WTC11 (cell line): ENCODE measurements around the gene SLC27A4.

Experiments
- FOXK1 ChIP-seq: sonication (generic); formaldehyde crosslinking; IDR thresholded peaks from 2 replicates; pipeline ENCODE4 v1.8.0; 2022; ENCODE audit warnings: mild to moderate bottlenecking, moderate library complexity, missing genetic modification reagents
- KAT7 ChIP-seq: sonication (generic); formaldehyde crosslinking; IDR thresholded peaks from 2 replicates; pipeline ENCODE4 v1.8.1; 2023; ENCODE audit warnings: missing genetic modification reagents, mild to moderate bottlenecking, borderline replicate concordance
- SMAD4 ChIP-seq: sonication (generic); formaldehyde crosslinking; IDR thresholded peaks from 2 replicates; pipeline ENCODE4 v1.8.0; 2022; ENCODE audit warnings: mild to moderate bottlenecking, missing genetic modification reagents
- TCF7 ChIP-seq: sonication (generic); formaldehyde crosslinking; IDR thresholded peaks from 2 replicates; pipeline ENCODE4 v1.8.0; 2022; ENCODE audit warnings: mild to moderate bottlenecking, low read depth, missing genetic modification reagents, moderate library complexity
- ZNF263 ChIP-seq: sonication (generic); formaldehyde crosslinking; IDR thresholded peaks from 2 replicates; pipeline ENCODE4 v1.8.1; 2022; ENCODE audit warnings: low read depth, mild to moderate bottlenecking, moderate library complexity, missing genetic modification reagents
- ZNF671 ChIP-seq: fragments of 250-450 bp; sonication (Bioruptor Pico); IDR thresholded peaks from 2 replicates; pipeline ENCODE4 v1.8.0; 2021; ENCODE audit warnings: mild to moderate bottlenecking
- TF ChIP-seq, protein P1 (sequence below): fragments of 200-600 bp; IDR thresholded peaks from 2 replicates; pipeline ENCODE4 v1.8.0; 2022; ENCODE audit warnings: antibody characterized with exemption
- TF ChIP-seq, protein P2 (sequence below): sonication (generic); formaldehyde crosslinking; IDR thresholded peaks from 2 replicates; pipeline ENCODE4 v1.8.1; 2022; ENCODE audit warnings: low read depth, missing genetic modification reagents, borderline replicate concordance
- TF ChIP-seq, protein P3 (sequence below): sonication (generic); formaldehyde crosslinking; IDR thresholded peaks from 2 replicates; pipeline ENCODE4 v1.8.0; 2022; ENCODE audit warnings: missing genetic modification reagents
- TF ChIP-seq, protein P4 (sequence below): sonication (generic); formaldehyde crosslinking; IDR thresholded peaks from 2 replicates; pipeline ENCODE4 v1.8.1; 2022; ENCODE audit warnings: mild to moderate bottlenecking, moderate library complexity, missing genetic modification reagents
- TF ChIP-seq, protein P5 (sequence below): sonication (generic); formaldehyde crosslinking; IDR thresholded peaks from 2 replicates; pipeline ENCODE4 v1.8.0; 2023; ENCODE audit warnings: missing genetic modification reagents
- TF ChIP-seq, protein P6 (sequence below): sonication (generic); formaldehyde crosslinking; IDR thresholded peaks from 2 replicates; pipeline ENCODE4 v1.8.0; 2022; ENCODE audit warnings: mild to moderate bottlenecking, missing genetic modification reagents
- TF ChIP-seq, protein P7 (sequence below): sonication (generic); formaldehyde crosslinking; conservative IDR thresholded peaks from 2 replicates; pipeline ENCODE4 v1.8.1; 2022; ENCODE audit warnings: mild to moderate bottlenecking, missing genetic modification reagents

DNA sequence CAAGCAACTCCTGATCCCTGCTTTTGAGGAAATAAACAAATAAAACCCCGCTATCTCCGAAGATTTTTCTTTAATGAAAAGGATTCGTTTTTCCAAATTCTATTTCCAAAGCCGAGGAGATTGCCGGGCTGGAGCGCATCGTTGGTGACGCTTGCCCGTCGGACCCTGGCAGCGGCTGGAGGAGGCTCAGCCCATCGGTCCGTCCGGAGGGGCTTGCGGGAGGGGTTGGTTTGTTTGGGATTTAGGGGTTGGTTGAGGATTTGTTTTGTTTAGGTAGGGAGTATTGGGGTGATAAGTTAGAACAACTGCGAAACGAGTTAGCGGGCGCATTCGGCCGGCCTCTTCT is 51.6 kb downstream of the SLC27A4 start:
- TF ChIP-seq TCF7 (CRISPR knock-in tag) (no peak), ZNF671 (CRISPR knock-in tag) (no peak), SMAD4 (CRISPR knock-in tag) (no peak), ZNF263 (CRISPR knock-in tag) (no peak), FOXK1 (CRISPR knock-in tag) (no peak), KAT7 (CRISPR knock-in tag) (no peak)
- TF ChIP-seq, protein P1, sequence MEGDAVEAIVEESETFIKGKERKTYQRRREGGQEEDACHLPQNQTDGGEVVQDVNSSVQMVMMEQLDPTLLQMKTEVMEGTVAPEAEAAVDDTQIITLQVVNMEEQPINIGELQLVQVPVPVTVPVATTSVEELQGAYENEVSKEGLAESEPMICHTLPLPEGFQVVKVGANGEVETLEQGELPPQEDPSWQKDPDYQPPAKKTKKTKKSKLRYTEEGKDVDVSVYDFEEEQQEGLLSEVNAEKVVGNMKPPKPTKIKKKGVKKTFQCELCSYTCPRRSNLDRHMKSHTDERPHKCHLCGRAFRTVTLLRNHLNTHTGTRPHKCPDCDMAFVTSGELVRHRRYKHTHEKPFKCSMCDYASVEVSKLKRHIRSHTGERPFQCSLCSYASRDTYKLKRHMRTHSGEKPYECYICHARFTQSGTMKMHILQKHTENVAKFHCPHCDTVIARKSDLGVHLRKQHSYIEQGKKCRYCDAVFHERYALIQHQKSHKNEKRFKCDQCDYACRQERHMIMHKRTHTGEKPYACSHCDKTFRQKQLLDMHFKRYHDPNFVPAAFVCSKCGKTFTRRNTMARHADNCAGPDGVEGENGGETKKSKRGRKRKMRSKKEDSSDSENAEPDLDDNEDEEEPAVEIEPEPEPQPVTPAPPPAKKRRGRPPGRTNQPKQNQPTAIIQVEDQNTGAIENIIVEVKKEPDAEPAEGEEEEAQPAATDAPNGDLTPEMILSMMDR = no peak
- TF ChIP-seq, protein P2, sequence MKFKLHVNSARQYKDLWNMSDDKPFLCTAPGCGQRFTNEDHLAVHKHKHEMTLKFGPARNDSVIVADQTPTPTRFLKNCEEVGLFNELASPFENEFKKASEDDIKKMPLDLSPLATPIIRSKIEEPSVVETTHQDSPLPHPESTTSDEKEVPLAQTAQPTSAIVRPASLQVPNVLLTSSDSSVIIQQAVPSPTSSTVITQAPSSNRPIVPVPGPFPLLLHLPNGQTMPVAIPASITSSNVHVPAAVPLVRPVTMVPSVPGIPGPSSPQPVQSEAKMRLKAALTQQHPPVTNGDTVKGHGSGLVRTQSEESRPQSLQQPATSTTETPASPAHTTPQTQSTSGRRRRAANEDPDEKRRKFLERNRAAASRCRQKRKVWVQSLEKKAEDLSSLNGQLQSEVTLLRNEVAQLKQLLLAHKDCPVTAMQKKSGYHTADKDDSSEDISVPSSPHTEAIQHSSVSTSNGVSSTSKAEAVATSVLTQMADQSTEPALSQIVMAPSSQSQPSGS (CRISPR knock-in tag) = no peak
- TF ChIP-seq, protein P3, sequence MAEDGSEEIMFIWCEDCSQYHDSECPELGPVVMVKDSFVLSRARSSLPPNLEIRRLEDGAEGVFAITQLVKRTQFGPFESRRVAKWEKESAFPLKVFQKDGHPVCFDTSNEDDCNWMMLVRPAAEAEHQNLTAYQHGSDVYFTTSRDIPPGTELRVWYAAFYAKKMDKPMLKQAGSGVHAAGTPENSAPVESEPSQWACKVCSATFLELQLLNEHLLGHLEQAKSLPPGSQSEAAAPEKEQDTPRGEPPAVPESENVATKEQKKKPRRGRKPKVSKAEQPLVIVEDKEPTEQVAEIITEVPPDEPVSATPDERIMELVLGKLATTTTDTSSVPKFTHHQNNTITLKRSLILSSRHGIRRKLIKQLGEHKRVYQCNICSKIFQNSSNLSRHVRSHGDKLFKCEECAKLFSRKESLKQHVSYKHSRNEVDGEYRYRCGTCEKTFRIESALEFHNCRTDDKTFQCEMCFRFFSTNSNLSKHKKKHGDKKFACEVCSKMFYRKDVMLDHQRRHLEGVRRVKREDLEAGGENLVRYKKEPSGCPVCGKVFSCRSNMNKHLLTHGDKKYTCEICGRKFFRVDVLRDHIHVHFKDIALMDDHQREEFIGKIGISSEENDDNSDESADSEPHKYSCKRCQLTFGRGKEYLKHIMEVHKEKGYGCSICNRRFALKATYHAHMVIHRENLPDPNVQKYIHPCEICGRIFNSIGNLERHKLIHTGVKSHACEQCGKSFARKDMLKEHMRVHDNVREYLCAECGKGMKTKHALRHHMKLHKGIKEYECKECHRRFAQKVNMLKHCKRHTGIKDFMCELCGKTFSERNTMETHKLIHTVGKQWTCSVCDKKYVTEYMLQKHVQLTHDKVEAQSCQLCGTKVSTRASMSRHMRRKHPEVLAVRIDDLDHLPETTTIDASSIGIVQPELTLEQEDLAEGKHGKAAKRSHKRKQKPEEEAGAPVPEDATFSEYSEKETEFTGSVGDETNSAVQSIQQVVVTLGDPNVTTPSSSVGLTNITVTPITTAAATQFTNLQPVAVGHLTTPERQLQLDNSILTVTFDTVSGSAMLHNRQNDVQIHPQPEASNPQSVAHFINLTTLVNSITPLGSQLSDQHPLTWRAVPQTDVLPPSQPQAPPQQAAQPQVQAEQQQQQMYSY (CRISPR knock-in tag) = no peak
- TF ChIP-seq, protein P4, sequence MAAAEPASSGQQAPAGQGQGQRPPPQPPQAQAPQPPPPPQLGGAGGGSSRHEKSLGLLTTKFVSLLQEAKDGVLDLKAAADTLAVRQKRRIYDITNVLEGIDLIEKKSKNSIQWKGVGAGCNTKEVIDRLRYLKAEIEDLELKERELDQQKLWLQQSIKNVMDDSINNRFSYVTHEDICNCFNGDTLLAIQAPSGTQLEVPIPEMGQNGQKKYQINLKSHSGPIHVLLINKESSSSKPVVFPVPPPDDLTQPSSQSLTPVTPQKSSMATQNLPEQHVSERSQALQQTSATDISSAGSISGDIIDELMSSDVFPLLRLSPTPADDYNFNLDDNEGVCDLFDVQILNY (CRISPR knock-in tag) = no peak
- TF ChIP-seq, protein P5, sequence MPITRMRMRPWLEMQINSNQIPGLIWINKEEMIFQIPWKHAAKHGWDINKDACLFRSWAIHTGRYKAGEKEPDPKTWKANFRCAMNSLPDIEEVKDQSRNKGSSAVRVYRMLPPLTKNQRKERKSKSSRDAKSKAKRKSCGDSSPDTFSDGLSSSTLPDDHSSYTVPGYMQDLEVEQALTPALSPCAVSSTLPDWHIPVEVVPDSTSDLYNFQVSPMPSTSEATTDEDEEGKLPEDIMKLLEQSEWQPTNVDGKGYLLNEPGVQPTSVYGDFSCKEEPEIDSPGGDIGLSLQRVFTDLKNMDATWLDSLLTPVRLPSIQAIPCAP (CRISPR knock-in tag) = no peak
- TF ChIP-seq, protein P6, sequence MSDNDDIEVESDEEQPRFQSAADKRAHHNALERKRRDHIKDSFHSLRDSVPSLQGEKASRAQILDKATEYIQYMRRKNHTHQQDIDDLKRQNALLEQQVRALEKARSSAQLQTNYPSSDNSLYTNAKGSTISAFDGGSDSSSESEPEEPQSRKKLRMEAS (CRISPR knock-in tag) = no peak
- TF ChIP-seq, protein P7, sequence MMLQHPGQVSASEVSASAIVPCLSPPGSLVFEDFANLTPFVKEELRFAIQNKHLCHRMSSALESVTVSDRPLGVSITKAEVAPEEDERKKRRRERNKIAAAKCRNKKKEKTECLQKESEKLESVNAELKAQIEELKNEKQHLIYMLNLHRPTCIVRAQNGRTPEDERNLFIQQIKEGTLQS (CRISPR knock-in tag) = no peak
